HG03025 (cell line): ENCODE measurements around the gene IQCC.

Experiments
- ATAC-seq: cut with Tn5 transposase; IDR thresholded peaks from one replicate; pipeline ENCODE4 v1.9.1; 2021; ENCODE audit warnings: mild to moderate bottlenecking, moderate library complexity; ENCODE audit not compliant: unreplicated experiment, low FRiP score

The IQCC gene

DNA sequence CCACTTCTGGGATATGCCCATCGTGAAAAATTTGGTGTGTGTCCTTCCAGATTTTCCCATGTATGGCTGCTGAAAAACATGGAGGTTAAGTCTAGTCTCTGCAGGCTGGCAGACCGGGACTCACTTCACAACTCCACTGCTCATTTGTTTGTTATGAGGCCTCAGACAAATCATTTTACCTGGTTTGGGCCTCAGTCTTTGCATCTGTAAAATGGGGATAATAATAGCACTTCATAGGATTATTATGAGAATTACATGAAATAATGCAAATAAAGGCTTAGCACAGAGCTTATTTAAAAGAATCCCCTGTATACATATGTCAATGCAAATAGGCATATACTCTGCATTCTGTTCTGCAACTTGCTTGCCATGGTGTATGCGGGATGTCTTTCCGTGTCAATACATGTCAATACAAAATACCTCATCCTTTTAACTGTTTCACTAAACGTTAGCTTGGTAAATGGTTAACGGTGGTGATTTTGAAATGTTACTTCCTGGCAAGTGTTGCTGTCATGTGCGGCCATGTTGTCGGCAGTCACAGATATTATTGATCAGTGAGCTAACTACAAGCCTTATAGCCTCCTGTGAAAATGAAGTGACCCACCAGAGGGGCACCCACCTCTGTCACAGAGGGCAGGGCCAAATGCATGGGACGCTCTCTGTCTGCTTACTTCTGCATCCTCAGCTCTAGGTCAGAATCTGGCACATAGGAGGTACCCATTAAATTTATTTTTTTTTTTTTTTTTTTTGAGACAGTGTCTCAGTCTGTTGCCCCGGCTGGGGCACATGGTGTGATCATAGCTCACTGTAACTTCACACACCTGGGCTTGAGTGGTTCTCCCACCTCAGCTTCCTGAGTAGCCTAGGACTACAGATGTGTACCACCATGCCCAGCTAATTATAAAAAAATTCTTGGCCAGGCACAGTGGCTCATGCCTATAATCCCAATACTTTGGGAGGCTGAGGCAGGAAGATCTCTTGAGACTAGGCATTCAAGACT, 49.9 kb downstream of the IQCC start:
- ATAC-seq: no peak

DNA sequence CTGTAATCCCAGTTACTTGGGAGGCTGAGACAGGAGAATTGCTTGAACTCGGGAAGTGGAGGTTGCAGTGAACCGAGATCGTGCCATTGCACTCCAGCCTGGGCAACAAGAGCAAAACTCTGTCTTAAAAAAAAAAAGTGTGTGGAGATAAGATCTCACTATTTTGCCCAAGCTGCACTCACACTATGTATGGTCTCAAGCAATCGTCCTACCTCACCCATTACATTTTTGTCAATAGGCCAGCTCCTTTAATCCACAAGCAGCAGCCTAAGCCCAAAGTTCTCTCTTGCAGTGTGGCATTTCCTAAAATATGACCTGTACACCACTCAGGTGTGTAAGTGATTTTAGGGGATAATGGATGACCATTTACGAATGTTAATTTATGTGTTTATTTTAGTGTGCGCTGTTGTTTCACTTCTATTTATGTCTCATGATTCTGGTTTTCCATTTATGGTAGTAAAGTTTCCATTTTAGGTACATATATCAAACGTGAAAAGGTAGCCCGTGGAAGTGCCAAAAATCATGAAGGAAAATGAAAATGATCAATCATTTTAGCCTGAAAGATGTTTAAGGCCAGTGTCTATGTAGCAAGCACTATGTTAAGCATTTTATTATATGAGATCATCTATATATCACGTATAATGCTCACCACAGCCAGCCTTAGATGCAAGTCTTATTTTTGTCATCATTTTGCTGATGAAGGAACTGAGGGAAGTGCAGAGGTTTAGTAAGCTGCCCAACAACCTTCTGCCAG, 51.2 kb downstream of the IQCC start:
- no peak for ATAC-seq

DNA sequence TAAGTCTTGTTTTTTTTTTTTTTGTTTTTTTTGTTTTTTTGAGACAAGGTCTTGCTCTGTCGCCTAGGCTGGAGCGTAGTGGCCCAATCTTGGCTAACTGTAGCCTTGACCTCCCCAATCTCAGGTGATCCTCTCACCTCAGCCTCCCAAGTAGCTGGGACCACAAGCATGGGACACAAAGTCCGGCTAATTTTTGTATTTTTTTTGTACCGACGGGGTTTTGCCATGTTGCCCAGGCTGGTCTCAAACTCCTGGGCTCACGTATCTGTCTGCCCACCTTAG, 51.7 kb downstream of the IQCC start:
- no peak for ATAC-seq
